H9 (cell line): ENCODE measurements around the gene CDH6. TPM values are rescaled to one million over a fixed set of nuclear protein-coding genes. Genes with fewer than 3 reads are reported as not detected.

Source experiments
- DNase-seq: peaks from one replicate; pipeline ENCODE4 v3.0.0-alpha.2; 2017
- H2AFZ ChIP-seq: one replicate; pipeline ENCODE4 v1.6.1; 2013; ENCODE audit warnings: mild to moderate bottlenecking, low read length, control low read depth, moderate library complexity
- H2AK5ac ChIP-seq: 2 replicates; pipeline ENCODE4 v1.6.1; 2013; ENCODE audit warnings: low read length, control low read depth, mixed read lengths; ENCODE audit not compliant: insufficient read length
- H2BK120ac ChIP-seq: one replicate; pipeline ENCODE4 v1.6.1; 2013; ENCODE audit warnings: low read depth, mild to moderate bottlenecking, low read length, control low read depth, inconsistent platforms; ENCODE audit not compliant: poor library complexity, severe bottlenecking
- H2BK12ac ChIP-seq: 2 replicates; pipeline ENCODE4 v1.6.1; 2013; ENCODE audit warnings: low read length, control low read depth, mixed read lengths, low read depth; ENCODE audit not compliant: insufficient read length
- H2BK15ac ChIP-seq: 2 replicates; pipeline ENCODE4 v1.6.1; 2013; ENCODE audit warnings: low read depth, low read length, control low read depth
- H2BK20ac ChIP-seq: one replicate; pipeline ENCODE4 v1.6.1; 2013; ENCODE audit warnings: low read depth, mild to moderate bottlenecking, low read length, control low read depth, inconsistent platforms; ENCODE audit not compliant: poor library complexity, severe bottlenecking
- H2BK5ac ChIP-seq: 2 replicates; pipeline ENCODE4 v1.6.1; 2013; ENCODE audit warnings: low read length, control low read depth, mixed read lengths; ENCODE audit not compliant: insufficient read length
- H3K14ac ChIP-seq: 2 replicates; pipeline ENCODE4 v1.6.1; 2013; ENCODE audit warnings: low read length, control low read depth; ENCODE audit not compliant: insufficient read depth
- H3K18ac ChIP-seq: 2 replicates; pipeline ENCODE4 v1.6.1; 2013; ENCODE audit warnings: low read depth, mild to moderate bottlenecking, mixed read lengths, low read length, control low read depth; ENCODE audit not compliant: insufficient read length
- H3K23ac ChIP-seq: 2 replicates; pipeline ENCODE4 v1.6.1; 2013; ENCODE audit warnings: low read length, control low read depth, mixed read lengths, low read depth; ENCODE audit not compliant: insufficient read length
- H3K23me2 ChIP-seq: 2 replicates; pipeline ENCODE4 v1.6.1; 2013; ENCODE audit warnings: low read depth, mild to moderate bottlenecking, mixed read lengths, low read length, control low read depth; ENCODE audit not compliant: insufficient read length, poor library complexity, severe bottlenecking
- H3K27ac ChIP-seq: 2 replicates; pipeline ENCODE4 v1.5.1; 2013; ENCODE audit warnings: low read length, control low read depth, mixed read lengths, low read depth; ENCODE audit not compliant: insufficient read length
- H3K27me3 ChIP-seq: 2 replicates; pipeline ENCODE4 v1.6.1; 2013; ENCODE audit warnings: low read length, control low read depth, inconsistent platforms; ENCODE audit not compliant: insufficient read depth
- H3K4ac ChIP-seq: 2 replicates; pipeline ENCODE4 v1.6.1; 2013; ENCODE audit warnings: low read depth, mild to moderate bottlenecking, control low read depth, inconsistent platforms, low read length, moderate library complexity
- H3K4me1 ChIP-seq: 2 replicates; pipeline ENCODE4 v1.6.1; 2013; ENCODE audit warnings: low read length, control low read depth, inconsistent platforms; ENCODE audit not compliant: insufficient read depth
- H3K4me2 ChIP-seq: 2 replicates; pipeline ENCODE4 v1.6.1; 2013; ENCODE audit warnings: low read length, control low read depth, mixed read lengths; ENCODE audit not compliant: insufficient read length, insufficient read depth
- H3K56ac ChIP-seq: 2 replicates; pipeline ENCODE4 v1.6.1; 2013; ENCODE audit warnings: low read depth, mild to moderate bottlenecking, mixed read lengths, low read length, control low read depth; ENCODE audit not compliant: insufficient read length
- H3K79me1 ChIP-seq: 2 replicates; pipeline ENCODE4 v1.6.1; 2013; ENCODE audit warnings: low read depth, mild to moderate bottlenecking, moderate library complexity, low read length, control low read depth, inconsistent platforms; ENCODE audit not compliant: insufficient read depth, poor library complexity, severe bottlenecking
- H3K79me2 ChIP-seq: 2 replicates; pipeline ENCODE4 v1.6.1; 2013; ENCODE audit warnings: low read length, control low read depth, inconsistent platforms; ENCODE audit not compliant: insufficient read depth
- H3K9ac ChIP-seq: 2 replicates; pipeline ENCODE4 v1.6.1; 2013; ENCODE audit warnings: low read length, control low read depth, mixed read lengths; ENCODE audit not compliant: insufficient read length; ENCODE audit errors: extremely low read depth
- H3K9me3 ChIP-seq: one replicate; pipeline ENCODE4 v1.6.1; 2013; ENCODE audit warnings: low read depth, low read length, inconsistent platforms; ENCODE audit not compliant: control insufficient read depth
- H3T11ph ChIP-seq: one replicate; pipeline ENCODE4 v1.6.1; 2013; ENCODE audit warnings: mild to moderate bottlenecking, low read length, control low read depth, inconsistent platforms
- H4K20me1 ChIP-seq: one replicate; pipeline ENCODE4 v1.6.1; 2013; ENCODE audit not compliant: control insufficient read depth, insufficient read length, insufficient read depth
- H4K5ac ChIP-seq: 2 replicates; pipeline ENCODE4 v1.6.1; 2013; ENCODE audit warnings: low read depth, mild to moderate bottlenecking, mixed read lengths, low read length, control low read depth; ENCODE audit not compliant: insufficient read length
- H4K8ac ChIP-seq: replicated peaks from 2 replicates; pipeline ENCODE4 v1.6.1; 2013; ENCODE audit warnings: low read length, control low read depth, mixed read lengths, low read depth; ENCODE audit not compliant: insufficient read length
- H4K91ac ChIP-seq: 2 replicates; pipeline ENCODE4 v1.6.1; 2013; ENCODE audit warnings: low read depth, mild to moderate bottlenecking, moderate library complexity, mixed read lengths, low read length, control low read depth; ENCODE audit not compliant: insufficient read length
- H3K27ac Mint-ChIP-seq, 3 experiments: 2 replicates in 2 of 3; 3 replicates in 1 of 3; pipeline ENCODE4 v1.8.0; 2020 to 2021; ENCODE audit warnings: mixed read lengths in 3 of 3, mild to moderate bottlenecking in 1 of 3, moderate library complexity in 1 of 3
- H3K27me3 Mint-ChIP-seq: 2 replicates; pipeline ENCODE4 v1.8.0; 2021; ENCODE audit warnings: low read depth, mild to moderate bottlenecking, moderate library complexity, mixed read lengths
- H3K36me3 Mint-ChIP-seq, 3 experiments: 2 replicates in 2 of 3; 3 replicates in 1 of 3; pipeline ENCODE4 v1.8.0; 2020 to 2021; ENCODE audit warnings: low read depth in 3 of 3, mixed read lengths in 3 of 3; ENCODE audit not compliant: insufficient read depth in 1 of 3
- H3K4me1 Mint-ChIP-seq, 2 experiments: 2 replicates each; pipeline ENCODE4 v1.8.0; 2020; ENCODE audit warnings: mixed read lengths in 2 of 2
- H3K4me3 Mint-ChIP-seq, 2 experiments: 2 replicates in 1 of 2; 3 replicates in 1 of 2; pipeline ENCODE4 v1.8.0; 2020 to 2021; ENCODE audit warnings: mild to moderate bottlenecking in 2 of 2, mixed read lengths in 2 of 2, moderate library complexity in 1 of 2
- H3K9me3 Mint-ChIP-seq, 2 experiments: 2 replicates in 1 of 2; 3 replicates in 1 of 2; pipeline ENCODE4 v1.8.0; 2020; ENCODE audit warnings: mild to moderate bottlenecking in 2 of 2, mixed read lengths in 2 of 2, moderate library complexity in 1 of 2
- CTCF ChIP-seq: fragments of 200-600 bp; sonication (generic); conservative IDR thresholded peaks from 3 replicates; pipeline ENCODE4 v1.8.0; 2021; ENCODE audit warnings: antibody characterized with exemption, mild to moderate bottlenecking
- WGBS: extraction: QIAGEN DNeasy Blood & Tissue Kit; methylation state at CpG from one replicate; pipeline ENCODE4 v1.1.7; 2013; ENCODE audit warnings: missing lambda C conversion rate, low lambda C conversion rate, mixed read lengths; ENCODE audit not compliant: insufficient read length; ENCODE audit errors: extremely low coverage; 5-methylcytosine and 5-hydroxymethylcytosine counted together
- total RNA-seq: library from RNA; stranded (reverse); gene quantifications from 2 replicates; pipeline ENCODE4 v1.2.1, GENCODE V29; 2021

The CDH6 gene
- total RNA-seq, 1 experiment from 2014 or later = 11.7 TPM

- H3K18ac ChIP-seq = no peak overlapping the region
- TF ChIP-seq CTCF = no peak
- H2BK5ac ChIP-seq = no peak overlapping the region
- H2BK20ac ChIP-seq = no peak overlapping the region
- peaks cover 23% of the 10 kb centered on the region for H3K27me3 ChIP-seq
- Mint-ChIP-seq H3K4me3 (peak overlapping the region; percentile 76 to 82), H3K27ac (no peak overlapping the region), H3K9me3 (no peaks in the 10 kb centered on the region), H3K27me3 (peaks cover 48% of the 10 kb centered on the region), H3K36me3 (no peaks in the 10 kb centered on the region), H3K4me1 (peaks cover 26 to 28% of the 10 kb centered on the region in 2 experiments)
- peak overlapping the region; percentile 82 for H3K4me2 ChIP-seq
- H2BK12ac ChIP-seq = no peak overlapping the region
- H3K56ac ChIP-seq = no peak overlapping the region
- H3K14ac ChIP-seq = no peak overlapping the region
- H4K20me1 ChIP-seq = no peaks in the 10 kb centered on the region
- no peak overlapping the region for H4K5ac ChIP-seq
- H3K79me2 ChIP-seq = no peaks in the 10 kb centered on the region
- H3K27ac ChIP-seq = no peak overlapping the region
- H3K79me1 ChIP-seq = no peaks in the 10 kb centered on the region
- H2AFZ ChIP-seq = peak overlapping the region; percentile 2
- H3K23ac ChIP-seq = no peak overlapping the region
- no peaks in the 10 kb centered on the region; the same call in 1 of the 2 replicates for H3K4me1 ChIP-seq
- H2BK120ac ChIP-seq = no peak overlapping the region
- no peak overlapping the region for H3T11ph ChIP-seq
- H3K4ac ChIP-seq = no peak overlapping the region
- no peak overlapping the region for H4K91ac ChIP-seq
- no peaks in the 10 kb centered on the region for H3K9me3 ChIP-seq
- no peak for DNase-seq
- H3K9ac ChIP-seq = no peak overlapping the region
- H2AK5ac ChIP-seq = no peak overlapping the region
- WGBS = no CpG with 5 or more reads among the region's 15 CpGs
- H2BK15ac ChIP-seq = no peak overlapping the region
- no peak overlapping the region for H4K8ac ChIP-seq
- H3K23me2 ChIP-seq = peaks cover 9% of the 10 kb centered on the region
Measured at GRCh38 chr5:31194468-31194813, 955 bp downstream of the CDH6 start.
